Measurements from ENCODE around the gene SLC2A5. TPM values are rescaled to one million over a fixed set of nuclear protein-coding genes. Genes with fewer than 3 reads are reported as not detected.

SLC2A5 gene
- total and polyA plus RNA-seq, 2 of the 4 experiments (the other 2 are of a cell fraction) = 0.03 to 0.18 TPM

GRCh38 chr1:8987881-8988617, 81.4 kb downstream of the SLC2A5 start:
- no peak overlapping the region for H2BK5ac ChIP-seq (ENCODE audit: low read depth, low read length, poor library complexity, severe bottlenecking)
- in situ Hi-C loops (cut with MboI; ENCODE audit: low sequenced_read_pairs) = loop anchor here (5.0 kb wide), 1 partner anchor 71 kb away; no protein-coding TSS in a partner anchor
- H3K18ac ChIP-seq (ENCODE audit: low read depth, low read length) = no peak overlapping the region
- peak overlapping the region; percentile 64; the same call in 1 of the 2 replicates for H3K14ac ChIP-seq (replicated peaks; ENCODE audit: low read depth, low read length)
- peak overlapping the region; percentile 76; the same call in 1 of the 2 replicates for H4K91ac ChIP-seq (ENCODE audit: insufficient read depth, low read depth, low read length)
- no peak overlapping the region for H3K4me3 ChIP-seq (ENCODE audit: insufficient read depth, low read depth, low read length)
- no TSS peak for BruUV-seq (replicated peaks)
- H3K4me2 ChIP-seq (ENCODE audit: low read depth, low read length) = no peak overlapping the region
- CTCF ChIA-PET = interaction anchor here (0.5 to 1.1 kb wide), 9 partner anchors 17 to 324 kb away, joined by 3 to 9 read pairs (median 3); partner anchors contain the start of gene SLC2A7
- peak overlapping the region; percentile 68; the same call in 1 of the 2 replicates for H2BK120ac ChIP-seq (ENCODE audit: low read depth, low read length)
- H2BK20ac ChIP-seq (ENCODE audit: low read depth, low read length) = 0 out of 2 replicates have a peak overlapping the region, but pooled peaks have one; percentile 76
- dilution Hi-C loops (cut with HindIII; ENCODE audit: low sequenced_read_pairs, unreplicated experiment) = no loop called here
- H3K56ac ChIP-seq (ENCODE audit: extremely low read depth, insufficient read depth, low read length) = no peak overlapping the region
- H2BK15ac ChIP-seq (ENCODE audit: low read depth, low read length) = peak overlapping the region; percentile 51; the same call in 1 of the 3 replicates
- H3K9me3 ChIP-seq (ENCODE audit: control insufficient read depth, insufficient read depth, low read length) = no peaks in the 10 kb centered on the region
- H3K36me3 ChIP-seq (ENCODE audit: control insufficient read depth, insufficient read depth, low read length) = no peaks in the 10 kb centered on the region
- no peaks in the 10 kb centered on the region; the same call in none of the 2 replicates for H3K4me1 ChIP-seq (ENCODE audit: control insufficient read depth, insufficient read depth, low read length)
- ATAC-seq (ENCODE audit: low read depth) (peak; percentile 85), DNase-seq (peak; percentile 32)
- POLR2A ChIA-PET (ENCODE audit: unreplicated experiment) = no interaction called here
- H3K79me1 ChIP-seq (ENCODE audit: low read depth in 1 of 2, low read length in 2 of 2) = no peaks in the 10 kb centered on the region
- TF ChIP-seq CEBPB (IDR thresholded peaks at IDR 0.05; ENCODE audit: low read depth, low read length) (no peak), RAD21 (IDR thresholded peaks at IDR 0.05; ENCODE audit: low read length) (peak; percentile 75), MAFK (IDR thresholded peaks at IDR 0.05; ENCODE audit: low read depth, low read length) (no peak), NFE2L2 (IDR thresholded peaks at IDR 0.05; ENCODE audit: low read depth, low read length) (no peak), CTCF (conservative IDR thresholded peaks at IDR 0.05; ENCODE audit: low read depth, low read length) (peak; percentile 86), SMC3 (IDR thresholded peaks at IDR 0.05; ENCODE audit: low read depth, low read length) (peak; percentile 85)
- H3K9ac ChIP-seq (ENCODE audit: low read depth, low read length) = no peak overlapping the region
- peak overlapping the region in 1 of 2 experiments; percentile 83; a peak in 2 of 4 replicates for H4K8ac ChIP-seq (ENCODE audit: low read depth in 2 of 2, low read length in 2 of 2)
- H2AK9ac ChIP-seq (replicated peaks; ENCODE audit: low read depth, low read length, poor library complexity) = peak overlapping the region; percentile 23
- H4K5ac ChIP-seq (ENCODE audit: low read depth, low read length) = 0 out of 2 replicates have a peak overlapping the region, but pooled peaks have one; percentile 56
- intact Hi-C loops (cut with micrococcal nuclease) = loop anchor here (1.0 to 5.0 kb wide), 4 partner anchors 70 to 129 kb away; no protein-coding TSS in a partner anchor
- WGBS, 2 experiments (ENCODE audit: extremely low coverage in 2 of 2, insufficient read length in 1 of 2) = 0% methylated on average over 1 of the region's 9 CpGs; no CpG with 5 or more reads in 1 of the 2 experiments
- H2AK5ac ChIP-seq (ENCODE audit: low read depth, low read length) = peak overlapping the region; percentile 77
- H4K20me1 ChIP-seq (ENCODE audit: insufficient read depth, low read length) = no peaks in the 10 kb centered on the region
- no peak overlapping the region; the same call in 1 of the 2 replicates for H3K23ac ChIP-seq (ENCODE audit: low read depth, low read length)
- H3K27ac ChIP-seq (ENCODE audit: insufficient read depth, low read length) = no peak overlapping the region
- peak overlapping the region; percentile 85 for H2AFZ ChIP-seq (replicated peaks; ENCODE audit: low read length, poor library complexity)
- peak overlapping the region; percentile 71; the same call in 1 of the 2 replicates for H3K4ac ChIP-seq (ENCODE audit: low read depth, low read length)
- H3K9me1 ChIP-seq (ENCODE audit: insufficient read depth, low read length) = 0 out of 2 replicates have a peak, but pooled peaks cover 5% of the 10 kb centered on the region
- peaks cover 1% of the 10 kb centered on the region; the same call in 1 of the 2 replicates for H3K27me3 ChIP-seq (ENCODE audit: control insufficient read depth, insufficient read depth, low read length)
